Transverse colon (tissue), 3 donors: ENCODE measurements around the gene HAPLN3.

Source experiments
- CTCF ChIP-seq, 5 experiments: fragments of 200-600 bp in 3 of 5; fragments of 450-650 bp in 2 of 5; sonication (generic) in 3 of 5; IDR thresholded peaks; 1 replicate in 2 of 5; 2 replicates in 3 of 5; pipeline ENCODE4 v1.5.1; 2016 to 2017; ENCODE audit warnings: antibody characterized with exemption in 5 of 5, inconsistent platforms in 3 of 5, mild to moderate bottlenecking in 2 of 5, moderate library complexity in 1 of 5
- EP300 ChIP-seq: sonication (generic); formaldehyde crosslinking; IDR thresholded peaks from one replicate; pipeline ENCODE4 v1.6.1; 2017; ENCODE audit warnings: antibody characterized with exemption, low read depth
- POLR2A ChIP-seq: fragments of 450-650 bp; IDR thresholded peaks from one replicate; pipeline ENCODE4 v1.6.1; 2016; ENCODE audit warnings: antibody characterized with exemption, mild to moderate bottlenecking, moderate library complexity

- TF ChIP-seq CTCF (IDR thresholded peaks at IDR 0.05) (no peak), POLR2A (no peak), EP300 (no peak)
Measured at GRCh38 chr15:88858934-88859333, 36.4 kb downstream of the HAPLN3 start.
